Parathyroid adenoma (tissue), 2 donors: ENCODE results near the gene ERC1.

Experiments used
- H2AFZ ChIP-seq: fragments of 300-600 bp; sonication (generic); one replicate; pipeline ENCODE4 v1.7.0; 2017; ENCODE audit warnings: antibody characterized with exemption, mild to moderate bottlenecking
- H3K27ac ChIP-seq: fragments of 300-600 bp; sonication (generic); one replicate; pipeline ENCODE4 v1.7.0; 2017
- H3K27me3 ChIP-seq: fragments of 300-600 bp; sonication (generic); one replicate; pipeline ENCODE4 v1.7.0; 2017; ENCODE audit warnings: low read length; ENCODE audit not compliant: control insufficient read depth, insufficient read depth
- H3K36me3 ChIP-seq: fragments of 300-600 bp; sonication (generic); one replicate; pipeline ENCODE4 v1.7.0; 2017; ENCODE audit warnings: low read length; ENCODE audit not compliant: control insufficient read depth, insufficient read depth
- H3K4me1 ChIP-seq: fragments of 300-600 bp; sonication (generic); one replicate; pipeline ENCODE4 v1.7.0; 2017; ENCODE audit warnings: control low read depth
- H3K4me2 ChIP-seq: fragments of 300-600 bp; sonication (generic); one replicate; pipeline ENCODE4 v1.7.0; 2017; ENCODE audit warnings: low read length
- H3K4me3 ChIP-seq: fragments of 300-600 bp; sonication (generic); one replicate; pipeline ENCODE4 v1.7.0; 2017; ENCODE audit warnings: low read depth, low read length
- H3K79me2 ChIP-seq: fragments of 300-600 bp; sonication (generic); one replicate; pipeline ENCODE4 v1.7.0; 2017; ENCODE audit warnings: control low read depth
- H3K9ac ChIP-seq: fragments of 300-600 bp; sonication (generic); one replicate; pipeline ENCODE4 v1.7.0; 2017; ENCODE audit warnings: mild to moderate bottlenecking
- H3K9me3 ChIP-seq: fragments of 300-600 bp; sonication (generic); one replicate; pipeline ENCODE4 v1.7.0; 2017; ENCODE audit warnings: low read length; ENCODE audit not compliant: control insufficient read depth
- CTCF ChIP-seq: fragments of 300-600 bp; sonication (generic); IDR thresholded peaks from one replicate; pipeline ENCODE4 v1.7.0; 2017; ENCODE audit warnings: antibody characterized with exemption, mild to moderate bottlenecking
- donor health status: primary hyperparathyroidism.

Gene ERC1

GRCh38 chr12:1053690-1054089, 62.7 kb downstream of the ERC1 start:
- no peak for TF ChIP-seq CTCF
- Histone ChIP-seq H3K27me3 (no peaks in the 10 kb centered on the region), H3K4me2 (no peak overlapping the region), H3K9ac (no peak overlapping the region), H3K9me3 (no peaks in the 10 kb centered on the region), H3K36me3 (no peaks in the 10 kb centered on the region), H3K79me2 (peaks cover 4% of the 10 kb centered on the region), H3K4me3 (no peak overlapping the region), H3K27ac (peak overlapping the region; percentile 53), H3K4me1 (peaks cover 8% of the 10 kb centered on the region), H2AFZ (no peak overlapping the region)

- Histone ChIP-seq H3K79me2 (peaks cover 10% of the 10 kb centered on the region), H2AFZ (no peak overlapping the region), H3K4me3 (no peak overlapping the region), H3K27me3 (no peaks in the 10 kb centered on the region), H3K36me3 (no peaks in the 10 kb centered on the region), H3K9ac (no peak overlapping the region), H3K27ac (peak overlapping the region; percentile 53), H3K9me3 (no peaks in the 10 kb centered on the region), H3K4me1 (peaks cover 4% of the 10 kb centered on the region), H3K4me2 (peak overlapping the region; percentile 10)
- no peak for TF ChIP-seq CTCF
Measured at GRCh38 chr12:1054117-1054870, 63.3 kb downstream of the ERC1 start.

GRCh38 chr12:1056390-1056789, 65.4 kb downstream of the ERC1 start:
- Histone ChIP-seq H3K27ac (no peak overlapping the region), H3K27me3 (no peaks in the 10 kb centered on the region), H3K4me1 (peaks cover 4% of the 10 kb centered on the region), H2AFZ (no peak overlapping the region), H3K4me3 (no peak overlapping the region), H3K79me2 (peaks cover 26% of the 10 kb centered on the region), H3K9ac (no peak overlapping the region), H3K9me3 (no peaks in the 10 kb centered on the region), H3K36me3 (no peaks in the 10 kb centered on the region), H3K4me2 (no peak overlapping the region)
- no peak for TF ChIP-seq CTCF

- H3K4me3 ChIP-seq = no peak overlapping the region
- no peak for TF ChIP-seq CTCF
- no peaks in the 10 kb centered on the region for H3K27me3 ChIP-seq
- H2AFZ ChIP-seq = no peak overlapping the region
- H3K27ac ChIP-seq = no peak overlapping the region
- H3K9ac ChIP-seq = no peak overlapping the region
- peaks cover 39% of the 10 kb centered on the region for H3K79me2 ChIP-seq
- peaks cover 4% of the 10 kb centered on the region for H3K4me1 ChIP-seq
- no peak overlapping the region for H3K4me2 ChIP-seq
- no peaks in the 10 kb centered on the region for H3K36me3 ChIP-seq
- no peaks in the 10 kb centered on the region for H3K9me3 ChIP-seq
Measured at GRCh38 chr12:1058423-1058822, 67.4 kb downstream of the ERC1 start.

GRCh38 chr12:1059162-1059561, 68.1 kb downstream of the ERC1 start:
- no peak for TF ChIP-seq CTCF
- Histone ChIP-seq H3K4me2 (no peak overlapping the region), H3K4me1 (peaks cover 4% of the 10 kb centered on the region), H2AFZ (no peak overlapping the region), H3K27me3 (no peaks in the 10 kb centered on the region), H3K36me3 (no peaks in the 10 kb centered on the region), H3K4me3 (no peak overlapping the region), H3K9me3 (no peaks in the 10 kb centered on the region), H3K79me2 (peaks cover 46% of the 10 kb centered on the region), H3K27ac (no peak overlapping the region), H3K9ac (no peak overlapping the region)
